ENCODE results near the gene COQ4.
"Not testable (repeated sequence)": the region's sequence is repeated elsewhere in the genome, so short reads cannot be mapped to it uniquely, and the experiment has no call there.

The COQ4 gene

GRCh38 chr9:128304136-128304970 lies 18.3 kb upstream of the COQ4 start:
- DNase-seq, result no peak

GRCh38 chr9:128304971-128305288 lies 17.7 kb upstream of the COQ4 start:
- DNase-seq, result no peak

DNA sequence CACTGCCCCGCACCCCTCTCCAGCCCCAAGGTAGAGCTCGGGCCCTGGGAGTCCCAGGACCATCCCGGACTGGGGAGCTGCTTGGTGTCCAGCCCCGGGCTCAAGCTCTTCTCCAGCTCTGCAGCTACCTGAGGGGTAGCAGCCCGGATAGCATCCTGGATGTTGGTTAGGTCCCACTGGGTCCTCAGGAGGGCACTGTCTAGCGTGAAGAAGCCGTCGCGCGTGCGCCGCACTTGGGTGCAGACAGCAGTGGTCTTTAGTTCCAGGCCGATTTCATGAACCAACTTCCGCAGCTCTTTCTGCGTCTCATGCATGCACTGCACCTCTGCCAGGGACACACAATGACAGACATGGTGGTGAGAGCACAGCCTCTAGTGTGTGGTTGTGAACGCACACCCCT lies 13.1 kb upstream of the COQ4 start:
- DNase-seq, result no peak

GRCh38 chr9:128310461-128310860 lies 12.2 kb upstream of the COQ4 start:
- DNase-seq, result no peak

- no peak for DNase-seq
Measured at GRCh38 chr9:128314697-128315096, 7.9 kb upstream of the COQ4 start.

- DNase-seq, result no peak
Measured at GRCh38 chr9:128316421-128316820, 6.2 kb upstream of the COQ4 start.

GRCh38 chr9:128317629-128318028 lies 5.0 kb upstream of the COQ4 start:
- no peak for DNase-seq

DNA sequence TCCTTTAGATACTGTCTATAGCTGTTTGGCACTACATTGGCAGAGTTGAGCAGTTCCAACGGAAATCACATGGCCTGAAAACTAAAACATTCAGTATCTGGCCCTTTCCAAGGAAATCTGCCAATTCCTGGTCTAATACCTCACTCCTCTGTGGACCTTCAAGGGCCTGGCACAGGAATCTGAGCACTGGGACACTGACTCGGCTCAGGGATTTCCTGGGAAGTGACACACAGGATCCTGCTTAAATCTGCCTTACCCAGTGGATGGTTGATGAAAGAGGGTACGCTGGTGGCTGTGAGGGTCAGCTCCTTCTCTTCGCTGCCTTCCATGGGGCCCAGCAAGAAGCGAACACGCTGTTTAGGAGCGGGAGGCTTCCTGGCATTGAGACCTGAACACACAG lies 1.3 kb upstream of the COQ4 start:
- no peak for DNase-seq

- peak; percentile 53 for DNase-seq
Measured at GRCh38 chr9:128321879-128322403, 698 bp upstream of the COQ4 start.

DNA sequence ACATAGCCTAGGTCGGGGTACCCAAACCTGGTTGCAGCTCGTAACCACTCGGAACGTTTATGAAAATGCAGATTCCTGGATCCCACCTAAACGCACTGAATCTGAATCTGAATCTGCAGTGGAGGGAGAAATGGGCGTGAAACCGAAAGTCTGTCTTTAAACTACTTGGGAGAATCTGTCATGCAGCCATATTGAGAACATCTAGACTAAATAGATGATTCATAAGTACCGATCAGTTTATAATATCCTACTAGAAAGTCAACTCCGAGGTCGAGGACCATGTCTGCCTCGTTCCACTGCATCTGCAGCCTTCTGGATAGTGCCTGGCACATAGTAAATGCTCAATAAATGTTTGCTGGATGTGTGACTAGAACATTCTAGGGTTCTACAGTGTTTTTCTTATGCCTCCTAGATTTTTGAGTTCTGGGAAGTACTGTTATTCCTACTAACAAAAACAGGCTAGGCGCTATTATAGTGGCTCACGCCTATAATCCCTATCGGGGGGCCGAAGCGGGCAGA lies 632 bp downstream of the COQ4 start:
- no peak for DNase-seq

GRCh38 chr9:128323791-128324190 lies 1.2 kb downstream of the COQ4 start:
- no peak for DNase-seq

DNA sequence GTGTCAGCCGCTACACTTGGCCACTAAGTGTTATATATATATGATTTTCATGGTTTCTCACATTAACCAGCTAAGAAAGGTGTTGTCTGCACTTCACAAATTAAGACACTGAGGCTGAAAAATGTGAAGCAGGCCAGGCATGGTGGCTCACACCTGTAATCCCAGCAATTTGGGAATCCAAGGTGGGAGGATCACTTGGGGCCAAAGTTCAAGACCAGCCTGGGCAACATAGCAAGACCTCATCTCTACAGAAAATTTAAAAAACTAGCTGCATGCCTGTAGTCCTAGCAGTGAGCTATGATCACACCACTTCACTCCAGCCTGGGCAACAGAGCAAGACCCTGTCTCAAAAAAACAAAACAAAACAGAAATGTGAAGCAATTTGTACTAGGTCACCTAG lies 1.8 kb downstream of the COQ4 start:
- DNase-seq, result no peak

- DNase-seq, result no peak
Measured at GRCh38 chr9:128325629-128326028, 3.0 kb downstream of the COQ4 start.

- DNase-seq, result no peak
Measured at GRCh38 chr9:128333451-128333869, 10.8 kb downstream of the COQ4 start.

DNA sequence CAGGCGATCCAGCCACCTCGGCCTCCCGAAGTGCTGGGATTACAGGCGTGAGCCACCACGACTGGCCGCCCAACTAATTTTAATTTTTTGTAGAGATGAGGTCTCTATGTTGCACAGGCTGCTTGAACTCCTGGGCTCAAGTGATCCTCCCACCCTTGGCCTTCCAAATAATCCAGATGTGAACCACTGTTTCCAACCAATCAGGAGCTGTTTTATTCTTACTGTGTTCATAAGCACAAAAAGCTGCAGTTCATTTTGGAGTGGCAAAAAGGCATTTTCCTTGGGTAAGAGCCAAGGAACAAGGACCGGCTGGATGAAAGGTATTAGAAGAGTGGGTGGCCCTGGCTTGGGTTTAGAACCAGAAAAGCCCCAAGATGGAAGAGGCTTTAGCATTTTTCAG lies 12.5 kb downstream of the COQ4 start:
- no peak for DNase-seq

GRCh38 chr9:128335914-128336313 lies 13.3 kb downstream of the COQ4 start:
- DNase-seq, result no peak

- no peak for DNase-seq
Measured at GRCh38 chr9:128337936-128338335, 15.3 kb downstream of the COQ4 start.

DNA sequence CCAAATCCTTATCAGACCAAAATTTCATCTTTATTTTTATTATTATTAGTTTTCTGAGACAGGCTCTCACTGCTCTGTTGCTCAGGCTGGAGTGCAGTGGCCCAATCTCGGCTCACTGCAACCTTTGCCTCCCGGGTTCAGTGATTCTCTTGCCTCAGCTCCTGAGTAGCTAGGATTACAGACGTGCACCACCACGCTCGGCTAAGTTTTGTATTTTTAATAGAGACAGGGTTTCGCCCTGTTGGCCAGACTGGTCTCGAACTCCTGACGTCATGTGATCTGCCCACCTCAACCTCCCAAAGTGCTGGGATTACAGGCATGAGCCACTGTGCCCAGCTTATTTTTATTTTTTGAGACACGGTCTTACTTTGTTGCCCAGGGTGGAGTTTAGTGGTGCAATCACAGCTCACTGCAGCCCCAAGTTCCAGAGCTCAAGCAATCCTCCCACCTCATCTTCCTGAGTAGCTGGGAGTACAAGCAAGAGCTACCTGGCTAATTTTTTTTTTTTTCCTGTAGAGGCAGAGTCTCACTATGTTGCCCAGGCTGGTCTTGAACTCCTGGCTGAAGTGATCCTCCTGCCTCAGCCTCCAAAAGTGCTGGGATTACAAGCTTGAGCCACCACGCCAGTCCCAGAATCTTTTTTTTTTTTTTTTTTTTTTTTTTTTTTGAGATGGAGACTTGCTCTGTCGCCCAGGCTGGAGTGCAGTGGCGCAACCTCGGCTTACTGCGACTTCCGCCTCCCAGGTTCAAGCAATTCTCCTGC lies 16.4 kb downstream of the COQ4 start:
- not testable (repeated sequence) for DNase-seq

GRCh38 chr9:128339761-128340690 lies 17.4 kb downstream of the COQ4 start, which contains the start of gene SLC27A4:
TSS of gene SLC27A4 (plus strand) at chr9:128340527. CDS start at chr9:128343133, 2,606 bp downstream.
- peak; percentile 80 for DNase-seq

GRCh38 chr9:128340691-128341434 lies 18.2 kb downstream of the COQ4 start:
- DNase-seq, result no peak

GRCh38 chr9:128341435-128341849 lies 18.8 kb downstream of the COQ4 start:
- DNase-seq, result peak; percentile 84
